ENCODE results near the gene PTPRD.

- TF ChIP-seq CTCF (IDR thresholded peaks at IDR 0.05 in 4 of 5, conservative IDR thresholded peaks at IDR 0.05 in 1 of 5): no peak
- no peak for TF ChIP-seq POLR2A (IDR thresholded peaks at IDR 0.05)
Observed at GRCh38 chr9:8961186-8961851, 1651.5 kb downstream of the PTPRD start.
